Tibial nerve (tissue), 4 donors: ENCODE data around the gene CALM3.

Experiments used
- CTCF ChIP-seq, 5 experiments: fragments of 200-600 bp in 3 of 5; fragments of 450-650 bp in 2 of 5; sonication (generic) in 3 of 5; IDR thresholded peaks; one replicate each; pipeline ENCODE4 v1.5.1; 2016 to 2019; ENCODE audit warnings: antibody characterized with exemption in 5 of 5, mild to moderate bottlenecking in 3 of 5, moderate library complexity in 2 of 5
- EP300 ChIP-seq, 2 donors: sonication (generic); formaldehyde crosslinking; IDR thresholded peaks; one replicate each; pipeline ENCODE4 v1.6.1; 2017; ENCODE audit warnings: antibody characterized with exemption in 2 of 2, mild to moderate bottlenecking in 1 of 2
- POLR2A ChIP-seq, 2 donors: fragments of 450-650 bp; IDR thresholded peaks; one replicate each; pipeline ENCODE4 v1.6.1; 2017; ENCODE audit warnings: antibody characterized with exemption in 2 of 2, mild to moderate bottlenecking in 2 of 2, moderate library complexity in 2 of 2

GRCh38 chr19:46640656-46641055 is 39.5 kb downstream of the CALM3 start:
- TF ChIP-seq POLR2A (IDR thresholded peaks at IDR 0.05) (no peak), CTCF (IDR thresholded peaks at IDR 0.05) (no peak), EP300 (IDR thresholded peaks at IDR 0.05) (no peak)
